Keratinocyte (primary cell): ENCODE results near the gene IL17RC. TPM values are rescaled to one million over a fixed set of nuclear protein-coding genes. Genes with fewer than 3 reads are reported as not detected.

Experiments
- DNase-seq: peaks from one replicate; pipeline ENCODE4 v3.0.0-alpha.2; 2011; ENCODE audit warnings: low read depth, missing footprints, low spot score
- FAIRE-seq: peaks from 2 replicates; lab custom pipeline; 2011; peaks lifted over from hg19 to GRCh38; lab: Jason Lieb, UNC
- H2AFZ ChIP-seq: 2 replicates; pipeline ENCODE4 v1.6.0; 2012; ENCODE audit warnings: low read length, control low read depth, inconsistent platforms; ENCODE audit not compliant: control insufficient read depth
- H3K27ac ChIP-seq: 2 replicates; pipeline ENCODE4 v1.5.1; 2011; ENCODE audit warnings: low read length; ENCODE audit not compliant: control insufficient read depth, insufficient read depth
- H3K27me3 ChIP-seq: 3 replicates; pipeline ENCODE4 v1.6.0; 2011; ENCODE audit warnings: low read length; ENCODE audit not compliant: control insufficient read depth, insufficient read depth; ENCODE audit errors: extremely low read depth
- H3K36me3 ChIP-seq, 2 experiments: 2 replicates in 1 of 2; 3 replicates in 1 of 2; pipeline ENCODE4 v1.5.1; 2011; ENCODE audit warnings: low read length in 2 of 2, mild to moderate bottlenecking in 1 of 2; ENCODE audit not compliant: control insufficient read depth in 2 of 2, insufficient read depth in 2 of 2; ENCODE audit errors: extremely low read depth in 1 of 2
- H3K4me1 ChIP-seq: 3 replicates; pipeline ENCODE4 v1.5.1; 2011; ENCODE audit warnings: low read length; ENCODE audit not compliant: control insufficient read depth, insufficient read depth; ENCODE audit errors: extremely low read depth
- H3K4me2 ChIP-seq: 3 replicates; pipeline ENCODE4 v1.6.0; 2011; ENCODE audit warnings: low read depth, low read length; ENCODE audit not compliant: control insufficient read depth, insufficient read depth; ENCODE audit errors: extremely low read depth
- H3K4me3 ChIP-seq, 3 experiments: fragments of 200-600 bp in 1 of 3; sonication (generic) in 1 of 3; 2 replicates in 2 of 3; 3 replicates in 1 of 3; pipeline ENCODE4 v1.5.1; 2011 to 2016; ENCODE audit warnings: low read length in 3 of 3, mild to moderate bottlenecking in 3 of 3, control low read depth in 2 of 3, inconsistent platforms in 1 of 3, low read depth in 1 of 3, mixed read lengths in 1 of 3, mixed run types in 1 of 3, moderate library complexity in 1 of 3; ENCODE audit not compliant: control insufficient read depth in 2 of 3, insufficient read depth in 2 of 3; ENCODE audit errors: extremely low read depth in 1 of 3
- H3K79me2 ChIP-seq: 2 replicates; pipeline ENCODE4 v1.6.0; 2012; ENCODE audit warnings: low read length; ENCODE audit not compliant: control insufficient read depth, insufficient read depth
- H3K9ac ChIP-seq: 3 replicates; pipeline ENCODE4 v1.6.0; 2011; ENCODE audit warnings: low read length; ENCODE audit not compliant: control insufficient read depth, insufficient read depth; ENCODE audit errors: extremely low read depth
- H3K9me1 ChIP-seq: 3 replicates; pipeline ENCODE4 v1.6.0; 2011; ENCODE audit warnings: low read length; ENCODE audit not compliant: control insufficient read depth, insufficient read depth; ENCODE audit errors: extremely low read depth
- H3K9me3 ChIP-seq: 2 replicates; pipeline ENCODE4 v1.5.1; 2012; ENCODE audit warnings: low read depth, low read length; ENCODE audit not compliant: control insufficient read depth
- H4K20me1 ChIP-seq: 3 replicates; pipeline ENCODE4 v1.6.0; 2011; ENCODE audit warnings: low read length; ENCODE audit not compliant: control insufficient read depth, insufficient read depth; ENCODE audit errors: extremely low read depth
- EZH2 ChIP-seq: IDR thresholded peaks from one replicate; pipeline ENCODE4 v1.6.1; 2012; ENCODE audit warnings: inconsistent platforms, mild to moderate bottlenecking, low read length, moderate library complexity
- dilution Hi-C: fragments of 300-500 bp; cut with MboI; formaldehyde crosslinking; loops from one replicate; pipeline ENCODE4 v1.7.0; 2020; ENCODE audit warnings: low sequenced_read_pairs; ENCODE audit not compliant: extremely low pct_ligation_motif_present
- polyA plus RNA-seq, 5 experiments: library from polyadenylated mRNA; depleted of rRNA in 3 of 5; stranded (reverse) in 3 of 5; stranded (forward) in 1 of 5; unstranded in 1 of 5; fragments of >200 nt; gene quantifications; 1 replicate in 1 of 5; 2 replicates in 3 of 5; 3 replicates in 1 of 5; pipeline versions ENCODE4 v1.2.1 to v1.2.3, GENCODE V29; 2011 to 2012; ENCODE audit warnings: missing spikeins in 2 of 5, low read depth in 1 of 5, low replicate concordance in 1 of 5
- TF ChIP-seq, protein P1 (sequence below), 3 experiments: IDR thresholded peaks in 1 of 3; conservative IDR thresholded peaks in 1 of 3; optimal IDR thresholded peaks in 1 of 3; 2 replicates in 2 of 3; 3 replicates in 1 of 3; pipeline versions ENCODE3 to v1.5.1; 2011; ENCODE audit warnings: low read length in 3 of 3, mild to moderate bottlenecking in 3 of 3, moderate library complexity in 2 of 3, control low read depth in 1 of 3, inconsistent platforms in 1 of 3; ENCODE audit not compliant: insufficient read depth in 2 of 3; ENCODE audit errors: extremely low read depth in 1 of 3

The IL17RC gene
- polyA plus RNA-seq, 1 donor (not counting 4 experiments of a cell fraction or from before 2014, with no cell fraction given), result 6.3 TPM

GRCh38 chr3:9901967-9902366, 14.9 kb upstream of the IL17RC start:
- no peak for TF ChIP-seq EZH2
- TF ChIP-seq, protein P1, sequence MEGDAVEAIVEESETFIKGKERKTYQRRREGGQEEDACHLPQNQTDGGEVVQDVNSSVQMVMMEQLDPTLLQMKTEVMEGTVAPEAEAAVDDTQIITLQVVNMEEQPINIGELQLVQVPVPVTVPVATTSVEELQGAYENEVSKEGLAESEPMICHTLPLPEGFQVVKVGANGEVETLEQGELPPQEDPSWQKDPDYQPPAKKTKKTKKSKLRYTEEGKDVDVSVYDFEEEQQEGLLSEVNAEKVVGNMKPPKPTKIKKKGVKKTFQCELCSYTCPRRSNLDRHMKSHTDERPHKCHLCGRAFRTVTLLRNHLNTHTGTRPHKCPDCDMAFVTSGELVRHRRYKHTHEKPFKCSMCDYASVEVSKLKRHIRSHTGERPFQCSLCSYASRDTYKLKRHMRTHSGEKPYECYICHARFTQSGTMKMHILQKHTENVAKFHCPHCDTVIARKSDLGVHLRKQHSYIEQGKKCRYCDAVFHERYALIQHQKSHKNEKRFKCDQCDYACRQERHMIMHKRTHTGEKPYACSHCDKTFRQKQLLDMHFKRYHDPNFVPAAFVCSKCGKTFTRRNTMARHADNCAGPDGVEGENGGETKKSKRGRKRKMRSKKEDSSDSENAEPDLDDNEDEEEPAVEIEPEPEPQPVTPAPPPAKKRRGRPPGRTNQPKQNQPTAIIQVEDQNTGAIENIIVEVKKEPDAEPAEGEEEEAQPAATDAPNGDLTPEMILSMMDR (optimal IDR thresholded peaks at IDR 0.05 in 1 of 3, IDR thresholded peaks at IDR 0.05 in 1 of 3, conservative IDR thresholded peaks at IDR 0.05 in 1 of 3; ENCODE audit: extremely low read depth in 1 of 3, insufficient read depth in 2 of 3, low read length in 3 of 3), result no peak
- FAIRE-seq, result no peak
- H3K27me3 ChIP-seq, result no peaks in the 10 kb centered on the region
- H4K20me1 ChIP-seq, result no peaks in the 10 kb centered on the region
- no peaks in the 10 kb centered on the region for H3K79me2 ChIP-seq
- no peak for DNase-seq
- no peak overlapping the region for H3K27ac ChIP-seq
- H2AFZ ChIP-seq, result peak overlapping the region; percentile 93
- H3K9ac ChIP-seq, result no peak overlapping the region
- dilution Hi-C loops, result no loop called here
- H3K9me1 ChIP-seq, result peaks cover 7% of the 10 kb centered on the region
- peak overlapping the region; percentile 72 for H3K4me2 ChIP-seq
- H3K4me1 ChIP-seq, result peaks cover 47% of the 10 kb centered on the region
- peaks cover 4 to 5% of the 10 kb centered on the region in 2 experiments for H3K36me3 ChIP-seq
- no peak overlapping the region for H3K4me3 ChIP-seq
- no peaks in the 10 kb centered on the region for H3K9me3 ChIP-seq

DNA sequence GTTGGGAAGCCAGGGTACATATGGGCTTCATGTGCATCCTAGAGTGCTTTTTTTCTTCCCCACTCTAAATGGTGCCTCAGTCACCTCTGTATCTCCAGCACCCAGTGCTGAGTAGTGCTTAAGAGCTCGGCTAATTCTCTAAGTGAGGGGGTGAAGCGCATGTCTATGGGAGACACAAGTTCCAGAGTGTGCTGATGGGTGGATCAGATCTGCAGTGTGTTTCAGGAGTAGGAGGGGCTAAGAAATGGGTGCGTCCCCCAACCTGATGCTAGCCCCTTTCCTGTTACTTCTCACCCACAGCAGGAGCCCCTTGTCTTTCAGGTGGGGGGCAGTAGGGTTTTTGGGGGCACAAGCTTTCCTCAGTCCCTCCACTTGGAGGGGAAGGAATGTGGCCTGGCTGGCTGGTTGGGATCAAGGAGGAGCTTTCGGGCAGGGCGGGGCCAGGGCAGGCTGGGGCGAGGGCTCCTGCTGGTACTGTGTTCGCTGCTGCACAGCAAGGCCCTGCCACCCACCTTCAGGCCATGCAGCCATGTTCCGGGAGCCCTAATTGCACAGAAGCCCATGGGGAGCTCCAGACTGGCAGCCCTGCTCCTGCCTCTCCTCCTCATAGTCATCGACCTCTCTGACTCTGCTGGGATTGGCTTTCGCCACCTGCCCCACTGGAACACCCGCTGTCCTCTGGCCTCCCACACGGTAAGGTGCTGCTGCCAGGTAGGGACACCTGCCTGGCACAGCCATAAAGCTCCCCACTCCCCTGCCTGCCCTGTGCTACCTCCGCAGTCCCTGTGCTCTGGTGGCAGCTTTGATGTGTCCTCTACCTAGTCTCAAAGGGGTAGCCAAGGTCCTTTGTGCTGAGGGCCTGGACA, 14.3 kb upstream of the IL17RC start, which contains the start of gene IL17RE:
IL17RE (plus strand) TSS at position 477 of the 866 bp plus-strand sequence; CDS start at position 562, 85 bp downstream.
- H3K9me3 ChIP-seq, result no peaks in the 10 kb centered on the region
- peak within 1 kb of the TSS; percentile 72 for H3K4me2 ChIP-seq
- H3K9ac ChIP-seq, result peak within 1 kb of the TSS; percentile 56
- FAIRE-seq, result peak; percentile 39
- H3K9me1 ChIP-seq, result peaks cover 7% of the 10 kb centered on the region
- H3K79me2 ChIP-seq, result no peaks in the 10 kb centered on the region
- H3K27ac ChIP-seq, result peak within 1 kb of the TSS; percentile 21
- H4K20me1 ChIP-seq, result no peaks in the 10 kb centered on the region
- H3K27me3 ChIP-seq, result no peaks in the 10 kb centered on the region
- H3K4me3 ChIP-seq, result peak within 1 kb of the TSS; percentile 45 to 55 (median 54)
- no peak for DNase-seq
- dilution Hi-C loops, result no loop called here
- peaks cover 4 to 7% of the 10 kb centered on the region in 2 experiments for H3K36me3 ChIP-seq
- TF ChIP-seq EZH2, result no peak
- TF ChIP-seq, protein P1 (optimal IDR thresholded peaks at IDR 0.05 in 1 of 3, IDR thresholded peaks at IDR 0.05 in 1 of 3, conservative IDR thresholded peaks at IDR 0.05 in 1 of 3; ENCODE audit: extremely low read depth in 1 of 3, insufficient read depth in 2 of 3, low read length in 3 of 3), result no peak
- peak within 1 kb of the TSS; percentile 93 for H2AFZ ChIP-seq
- H3K4me1 ChIP-seq, result peaks cover 40% of the 10 kb centered on the region
